Astrocyte (in vitro differentiated cells and primary cell): ENCODE data around the gene POLA1. TPM values are rescaled to one million over a fixed set of nuclear protein-coding genes. Genes with fewer than 3 reads are reported as not detected.
A peak's percentile ranks its signal among the peaks of the same experiment; 100 is the strongest.

Experiments
- DNase-seq: peaks from one replicate; pipeline ENCODE4 v3.0.0-alpha.2; 2010; ENCODE audit warnings: low read depth
- FAIRE-seq: peaks from 2 replicates; lab custom pipeline; 2011; peaks lifted over from hg19 to GRCh38; lab: Jason Lieb, UNC
- H2AFZ ChIP-seq: 2 replicates; pipeline ENCODE4 v1.6.0; 2012; ENCODE audit warnings: low read depth, low read length, inconsistent platforms
- H3K27ac ChIP-seq: 2 replicates; pipeline ENCODE4 v1.5.1; 2011; ENCODE audit warnings: low read depth, low read length, inconsistent platforms
- H3K27me3 ChIP-seq: 2 replicates; pipeline ENCODE4 v1.6.0; 2011; ENCODE audit warnings: low read length, inconsistent platforms; ENCODE audit not compliant: insufficient read depth
- H3K36me3 ChIP-seq: 2 replicates; pipeline ENCODE4 v1.5.1; 2011; ENCODE audit warnings: low read length, inconsistent platforms; ENCODE audit not compliant: insufficient read depth
- H3K4me1 ChIP-seq: 2 replicates; pipeline ENCODE4 v1.5.1; 2011; ENCODE audit warnings: low read length, inconsistent platforms; ENCODE audit not compliant: insufficient read depth
- H3K4me2 ChIP-seq: 2 replicates; pipeline ENCODE4 v1.6.0; 2012; ENCODE audit warnings: low read length, inconsistent platforms
- H3K4me3 ChIP-seq: 2 replicates; pipeline ENCODE4 v1.5.1; 2011; ENCODE audit warnings: low read depth, mild to moderate bottlenecking, low read length, inconsistent platforms; ENCODE audit not compliant: insufficient read depth
- H3K79me2 ChIP-seq: 2 replicates; pipeline ENCODE4 v1.6.0; 2012; ENCODE audit warnings: mild to moderate bottlenecking, low read length, inconsistent platforms; ENCODE audit not compliant: insufficient read depth
- H3K9ac ChIP-seq: 2 replicates; pipeline ENCODE4 v1.6.0; 2012; ENCODE audit warnings: mild to moderate bottlenecking, low read length, inconsistent platforms
- H3K9me3 ChIP-seq: 2 replicates; pipeline ENCODE4 v1.5.1; 2012; ENCODE audit warnings: low read depth, mild to moderate bottlenecking, low read length, inconsistent platforms; ENCODE audit not compliant: insufficient read depth
- H4K20me1 ChIP-seq: 2 replicates; pipeline ENCODE4 v1.6.0; 2012; ENCODE audit warnings: low read length, inconsistent platforms; ENCODE audit not compliant: insufficient read depth
- H3K27ac Mint-ChIP-seq: one replicate; pipeline ENCODE4 v1.8.0; 2021; ENCODE audit warnings: mild to moderate bottlenecking, mixed read lengths; ENCODE audit not compliant: unreplicated experiment
- H3K27me3 Mint-ChIP-seq: one replicate; pipeline ENCODE4 v1.8.0; 2021; ENCODE audit warnings: low read depth, mixed read lengths; ENCODE audit not compliant: unreplicated experiment
- H3K36me3 Mint-ChIP-seq: one replicate; pipeline ENCODE4 v1.8.0; 2021; ENCODE audit warnings: low read depth, mixed read lengths; ENCODE audit not compliant: unreplicated experiment
- H3K4me1 Mint-ChIP-seq: one replicate; pipeline ENCODE4 v1.8.0; 2021; ENCODE audit warnings: low read depth, mixed read lengths; ENCODE audit not compliant: unreplicated experiment
- H3K4me3 Mint-ChIP-seq: one replicate; pipeline ENCODE4 v1.8.0; 2021; ENCODE audit warnings: mild to moderate bottlenecking, moderate library complexity, mixed read lengths; ENCODE audit not compliant: unreplicated experiment
- H3K9me3 Mint-ChIP-seq: one replicate; pipeline ENCODE4 v1.8.0; 2021; ENCODE audit warnings: mild to moderate bottlenecking, mixed read lengths; ENCODE audit not compliant: unreplicated experiment
- CTCF ChIP-seq: IDR thresholded peaks from 2 replicates; pipeline ENCODE4 v1.5.1; 2011; ENCODE audit warnings: low read depth, mild to moderate bottlenecking, inconsistent platforms, low read length, moderate library complexity; ENCODE audit not compliant: insufficient read depth
- EZH2 ChIP-seq: IDR thresholded peaks from 2 replicates; pipeline ENCODE4 v1.6.1; 2012; ENCODE audit warnings: mild to moderate bottlenecking, low read length, inconsistent platforms; ENCODE audit not compliant: insufficient read depth
- total RNA-seq: library from RNA; stranded (reverse); gene quantifications from 2 replicates; pipeline ENCODE4 v1.2.1, GENCODE V29; 2021

The POLA1 gene
- total RNA-seq, 1 donor from 2014 or later: 4.9 TPM

GRCh38 chrX:24981030-24981429 is 287.3 kb downstream of the POLA1 start:
- H3K27ac ChIP-seq: no peak overlapping the region
- no peaks in the 10 kb centered on the region for H3K79me2 ChIP-seq
- H3K4me1 ChIP-seq: no peaks in the 10 kb centered on the region
- DNase-seq (no peak), FAIRE-seq (no peak)
- Mint-ChIP-seq H3K27me3 (no peaks in the 10 kb centered on the region), H3K4me3 (no peak overlapping the region), H3K27ac (no peak overlapping the region), H3K36me3 (no peaks in the 10 kb centered on the region), H3K9me3 (no peaks in the 10 kb centered on the region), H3K4me1 (peaks cover 4% of the 10 kb centered on the region)
- H3K9me3 ChIP-seq: no peaks in the 10 kb centered on the region
- H2AFZ ChIP-seq: no peak overlapping the region
- H4K20me1 ChIP-seq: no peaks in the 10 kb centered on the region
- no peak overlapping the region for H3K4me3 ChIP-seq
- H3K27me3 ChIP-seq: no peaks in the 10 kb centered on the region
- no peaks in the 10 kb centered on the region for H3K36me3 ChIP-seq
- no peak for TF ChIP-seq EZH2
- TF ChIP-seq CTCF: no peak
- no peak overlapping the region for H3K9ac ChIP-seq
- no peak overlapping the region for H3K4me2 ChIP-seq

GRCh38 chrX:24982306-24982965 is 288.7 kb downstream of the POLA1 start:
- H3K4me1 ChIP-seq: no peaks in the 10 kb centered on the region
- H3K27me3 ChIP-seq: no peaks in the 10 kb centered on the region
- H2AFZ ChIP-seq: no peak overlapping the region
- Mint-ChIP-seq H3K27ac (no peak overlapping the region), H3K9me3 (no peaks in the 10 kb centered on the region), H3K36me3 (no peaks in the 10 kb centered on the region), H3K27me3 (no peaks in the 10 kb centered on the region), H3K4me3 (no peak overlapping the region), H3K4me1 (peaks cover 4% of the 10 kb centered on the region)
- no peaks in the 10 kb centered on the region for H3K36me3 ChIP-seq
- no peaks in the 10 kb centered on the region for H3K79me2 ChIP-seq
- H3K4me2 ChIP-seq: peak overlapping the region; percentile 19
- no peaks in the 10 kb centered on the region for H4K20me1 ChIP-seq
- H3K9ac ChIP-seq: no peak overlapping the region
- no peaks in the 10 kb centered on the region for H3K9me3 ChIP-seq
- FAIRE-seq (peak; percentile 87), DNase-seq (no peak)
- H3K27ac ChIP-seq: no peak overlapping the region
- no peak overlapping the region for H3K4me3 ChIP-seq
- no peak for TF ChIP-seq CTCF
- TF ChIP-seq EZH2: no peak

- H3K27me3 ChIP-seq: no peaks in the 10 kb centered on the region
- no peaks in the 10 kb centered on the region for H3K36me3 ChIP-seq
- no peaks in the 10 kb centered on the region for H4K20me1 ChIP-seq
- no peak overlapping the region for H3K4me3 Mint-ChIP-seq
- peak; percentile 100 for FAIRE-seq
- TF ChIP-seq CTCF (no peak), EZH2 (no peak)
- no peaks in the 10 kb centered on the region for H3K79me2 ChIP-seq
- H3K27me3 Mint-ChIP-seq: no peaks in the 10 kb centered on the region
- H3K27ac ChIP-seq: no peak overlapping the region
- H3K4me1 Mint-ChIP-seq: peaks cover 4% of the 10 kb centered on the region
- H3K9me3 Mint-ChIP-seq: no peaks in the 10 kb centered on the region
- H3K4me3 ChIP-seq: no peak overlapping the region
- H3K4me1 ChIP-seq: no peaks in the 10 kb centered on the region
- no peak overlapping the region for H2AFZ ChIP-seq
- no peak for DNase-seq
- no peak overlapping the region for H3K4me2 ChIP-seq
- no peak overlapping the region for H3K27ac Mint-ChIP-seq
- no peak overlapping the region for H3K9ac ChIP-seq
- H3K9me3 ChIP-seq: no peaks in the 10 kb centered on the region
- H3K36me3 Mint-ChIP-seq: no peaks in the 10 kb centered on the region
Measured at GRCh38 chrX:24983931-24984330, 290.2 kb downstream of the POLA1 start.
